Measurements from ENCODE around the gene GLB1L3.

- TF ChIP-seq, protein P1, sequence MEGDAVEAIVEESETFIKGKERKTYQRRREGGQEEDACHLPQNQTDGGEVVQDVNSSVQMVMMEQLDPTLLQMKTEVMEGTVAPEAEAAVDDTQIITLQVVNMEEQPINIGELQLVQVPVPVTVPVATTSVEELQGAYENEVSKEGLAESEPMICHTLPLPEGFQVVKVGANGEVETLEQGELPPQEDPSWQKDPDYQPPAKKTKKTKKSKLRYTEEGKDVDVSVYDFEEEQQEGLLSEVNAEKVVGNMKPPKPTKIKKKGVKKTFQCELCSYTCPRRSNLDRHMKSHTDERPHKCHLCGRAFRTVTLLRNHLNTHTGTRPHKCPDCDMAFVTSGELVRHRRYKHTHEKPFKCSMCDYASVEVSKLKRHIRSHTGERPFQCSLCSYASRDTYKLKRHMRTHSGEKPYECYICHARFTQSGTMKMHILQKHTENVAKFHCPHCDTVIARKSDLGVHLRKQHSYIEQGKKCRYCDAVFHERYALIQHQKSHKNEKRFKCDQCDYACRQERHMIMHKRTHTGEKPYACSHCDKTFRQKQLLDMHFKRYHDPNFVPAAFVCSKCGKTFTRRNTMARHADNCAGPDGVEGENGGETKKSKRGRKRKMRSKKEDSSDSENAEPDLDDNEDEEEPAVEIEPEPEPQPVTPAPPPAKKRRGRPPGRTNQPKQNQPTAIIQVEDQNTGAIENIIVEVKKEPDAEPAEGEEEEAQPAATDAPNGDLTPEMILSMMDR (optimal IDR thresholded peaks at IDR 0.05 in 1 of 3, IDR thresholded peaks at IDR 0.05 in 1 of 3, conservative IDR thresholded peaks at IDR 0.05 in 1 of 3; ENCODE audit: extremely low read depth in 1 of 3, insufficient read depth in 2 of 3, low read length in 3 of 3), result peak; percentile 29 to 38 (median 38)
- TF ChIP-seq EZH2 (IDR thresholded peaks at IDR 0.05; ENCODE audit: low read length), result no peak
These were observed 5.9 kb upstream of the GLB1L3 start for GRCh38 chr11:134270250-134270714.

All from keratinocyte (primary cell).